CD4-positive, alpha-beta memory T cell (primary cell): Measurements from ENCODE around the gene ARVCF. TPM values are rescaled to one million over a fixed set of nuclear protein-coding genes. Genes with fewer than 3 reads are reported as not detected.
A peak's percentile ranks its signal among the peaks of the same experiment; 100 is the strongest.

Source experiments
- CTCF ChIA-PET: fragments of 350-600 bp; sonication (Branson Sonifier 250); formaldehyde crosslinking; loops from one replicate; lab custom pipeline; 2021; ENCODE audit warnings: inconsistent platforms; ENCODE audit not compliant: partially characterized antibody; lab: Charles Lee
- POLR2A ChIA-PET: fragments of 350-600 bp; sonication (Branson Sonifier 250); formaldehyde crosslinking; loops from one replicate; lab custom pipeline; 2021; ENCODE audit not compliant: partially characterized antibody; lab: Charles Lee
- DNase-seq, 5 donors: peaks; one replicate each; pipeline versions ENCODE4 v3.0.0 to v3.0.0-alpha.2; 2020 to 2022; ENCODE audit warnings: mixed read lengths in 1 of 5
- H3K27ac ChIP-seq: one replicate; pipeline ENCODE4 v1.7.0; 2013; ENCODE audit warnings: low read depth, low read length
- H3K27me3 ChIP-seq: 2 replicates; pipeline ENCODE4 v1.7.0; 2013; ENCODE audit warnings: mild to moderate bottlenecking, low read length, moderate library complexity; ENCODE audit not compliant: insufficient read depth
- H3K36me3 ChIP-seq: 2 replicates; pipeline ENCODE4 v1.7.0; 2013; ENCODE audit warnings: mild to moderate bottlenecking, low read length, moderate library complexity; ENCODE audit not compliant: insufficient read depth
- H3K4me1 ChIP-seq: 2 replicates; pipeline ENCODE4 v1.7.0; 2013; ENCODE audit warnings: mild to moderate bottlenecking, low read length, moderate library complexity; ENCODE audit not compliant: insufficient read depth
- H3K4me3 ChIP-seq, 2 donors: one replicate each; pipeline ENCODE4 v1.7.0; 2013; ENCODE audit warnings: low read length in 2 of 2, mild to moderate bottlenecking in 1 of 2
- H3K9me3 ChIP-seq, 2 donors: one replicate each; pipeline ENCODE4 v1.7.0; 2013; ENCODE audit warnings: low read length in 2 of 2, control low read depth in 1 of 2; ENCODE audit not compliant: control insufficient read depth in 1 of 2
- H3K27ac Mint-ChIP-seq, 7 donors: one replicate each; pipeline ENCODE4 v1.8.0; 2020 to 2021; ENCODE audit warnings: mixed read lengths in 7 of 7, mild to moderate bottlenecking in 6 of 7, inconsistent platforms in 3 of 7, moderate library complexity in 3 of 7
- H3K27me3 Mint-ChIP-seq, 2 donors: one replicate each; pipeline ENCODE4 v1.8.0; 2020 to 2021; ENCODE audit warnings: mixed read lengths in 2 of 2
- H3K36me3 Mint-ChIP-seq, 2 donors: one replicate each; pipeline ENCODE4 v1.8.0; 2020 to 2021; ENCODE audit warnings: mixed read lengths in 2 of 2, inconsistent platforms in 1 of 2, mild to moderate bottlenecking in 1 of 2
- H3K4me1 Mint-ChIP-seq, 4 donors: one replicate each; pipeline ENCODE4 v1.8.0; 2020 to 2021; ENCODE audit warnings: mixed read lengths in 4 of 4, mild to moderate bottlenecking in 1 of 4
- H3K4me3 Mint-ChIP-seq, 8 donors: one replicate each; pipeline ENCODE4 v1.8.0; 2020 to 2021; ENCODE audit warnings: mixed read lengths in 8 of 8, mild to moderate bottlenecking in 7 of 8, moderate library complexity in 6 of 8, inconsistent platforms in 3 of 8
- H3K9me3 Mint-ChIP-seq, 8 donors: one replicate each; pipeline ENCODE4 v1.8.0; 2020 to 2021; ENCODE audit warnings: mixed read lengths in 8 of 8, mild to moderate bottlenecking in 5 of 8, inconsistent platforms in 3 of 8, moderate library complexity in 1 of 8
- intact Hi-C: fragments of 100-400 bp; cut with micrococcal nuclease; formaldehyde crosslinking; loops from one replicate; pipeline ENCODE4 v1.15.1; 2023
- polyA plus RNA-seq, 2 donors: library from polyadenylated mRNA; unstranded; fragments of 300-500 nt; fragmentation: Illumina TruSeq; gene quantifications; one replicate each; pipeline ENCODE4 v1.2.3, GENCODE V29; 2021
- total RNA-seq, 2 experiments: library from RNA; stranded (reverse); gene quantifications; one replicate each; pipeline ENCODE4 v1.2.3, GENCODE V29; 2021

ARVCF gene
- total and polyA plus RNA-seq, 4 experiments from 2014 or later: 0.28 to 4.2 (median 3.5) TPM; not detected in 1

- ChIA-PET POLR2A (interaction anchor here (1.0 kb wide), 1 partner anchor 9 kb away, joined by 5 read pairs; the partner anchor contains the start of gene TANGO2), CTCF (interaction anchor here (1.5 kb wide), 1 partner anchor 41 kb away, joined by 5 read pairs; no protein-coding TSS in a partner anchor)
- H3K27ac Mint-ChIP-seq: no peak overlapping the region
- no peaks in the 10 kb centered on the region for H3K9me3 Mint-ChIP-seq
- intact Hi-C loops: no loop called here
- no peak overlapping the region for H3K4me3 Mint-ChIP-seq
- H3K27me3 ChIP-seq: no peaks in the 10 kb centered on the region
- peaks cover 0 to 2% of the 10 kb centered on the region in 2 donors for H3K36me3 Mint-ChIP-seq
- no peak overlapping the region for H3K27ac ChIP-seq
- H3K27me3 Mint-ChIP-seq: peaks cover 0 to 2% of the 10 kb centered on the region in 2 donors
- H3K36me3 ChIP-seq: no peaks in the 10 kb centered on the region
- peaks cover 4 to 17% (median 10%) of the 10 kb centered on the region in 4 donors for H3K4me1 Mint-ChIP-seq
- H3K4me3 ChIP-seq: no peak overlapping the region
- H3K4me1 ChIP-seq: peaks cover 38% of the 10 kb centered on the region
- no peak for DNase-seq
- no peaks in the 10 kb centered on the region for H3K9me3 ChIP-seq
Observed at GRCh38 chr22:20012741-20013331, 3.8 kb downstream of the ARVCF start.

GRCh38 chr22:20011993-20012740 lies 4.5 kb downstream of the ARVCF start:
- H3K36me3 ChIP-seq: no peaks in the 10 kb centered on the region
- H3K4me1 ChIP-seq: peaks cover 31% of the 10 kb centered on the region
- peak overlapping the region in 1 of 8 donors; percentile 69 for H3K4me3 Mint-ChIP-seq
- peaks cover 0 to 2% of the 10 kb centered on the region in 2 donors for H3K27me3 Mint-ChIP-seq
- H3K27ac ChIP-seq: no peak overlapping the region
- H3K9me3 Mint-ChIP-seq: no peaks in the 10 kb centered on the region
- H3K36me3 Mint-ChIP-seq: peaks cover 0 to 2% of the 10 kb centered on the region in 2 donors
- H3K4me3 ChIP-seq: no peak overlapping the region
- ChIA-PET CTCF (interaction anchor here (0.8 to 1.5 kb wide), 2 partner anchors 41 to 46 kb away, joined by 3 to 5 read pairs; no protein-coding TSS in a partner anchor), POLR2A (interaction anchor here (1.0 kb wide), 1 partner anchor 9 kb away, joined by 5 read pairs; the partner anchor contains the start of gene TANGO2)
- peaks cover 2 to 10% (median 5%) of the 10 kb centered on the region in 4 donors for H3K4me1 Mint-ChIP-seq
- DNase-seq: no peak
- intact Hi-C loops: no loop called here
- H3K9me3 ChIP-seq: no peaks in the 10 kb centered on the region
- no peaks in the 10 kb centered on the region for H3K27me3 ChIP-seq
- peak overlapping the region in 1 of 7 donors; percentile 7 for H3K27ac Mint-ChIP-seq

GRCh38 chr22:20011123-20011992 lies 5.3 kb downstream of the ARVCF start:
- ChIA-PET CTCF (interaction anchor here (0.8 kb wide), 1 partner anchor 45 kb away, joined by 3 read pairs; no protein-coding TSS in a partner anchor), POLR2A (interaction anchor here (0.6 to 1.1 kb wide), 2 partner anchors 10 to 69 kb away, joined by 3 to 7 read pairs; partner anchors contain the start of genes DGCR8 and TANGO2)
- no peak for DNase-seq
- no peaks in the 10 kb centered on the region for H3K9me3 ChIP-seq
- H3K27me3 ChIP-seq: no peaks in the 10 kb centered on the region
- no peak overlapping the region for H3K4me3 ChIP-seq
- Mint-ChIP-seq H3K4me3 (no peak overlapping the region), H3K9me3 (no peaks in the 10 kb centered on the region), H3K4me1 (peaks cover 0 to 6% (median 4%) of the 10 kb centered on the region in 4 donors), H3K36me3 (no peaks in the 10 kb centered on the region), H3K27ac (peak overlapping the region in 1 of 7 donors; percentile 53), H3K27me3 (peaks cover 0 to 2% of the 10 kb centered on the region in 2 donors)
- intact Hi-C loops: no loop called here
- no peaks in the 10 kb centered on the region for H3K36me3 ChIP-seq
- no peak overlapping the region for H3K27ac ChIP-seq
- H3K4me1 ChIP-seq: peaks cover 28% of the 10 kb centered on the region

GRCh38 chr22:20010307-20011122 lies 6.1 kb downstream of the ARVCF start:
- no peak overlapping the region for H3K4me3 Mint-ChIP-seq
- ChIA-PET CTCF (no interaction called here), POLR2A (interaction anchor here (1.1 kb wide), 1 partner anchor 11 kb away, joined by 7 read pairs; the partner anchor contains the start of gene TANGO2)
- H3K4me1 Mint-ChIP-seq: peaks cover 0 to 5% (median 3%) of the 10 kb centered on the region in 4 donors
- Histone ChIP-seq H3K36me3 (no peaks in the 10 kb centered on the region), H3K4me1 (peaks cover 28% of the 10 kb centered on the region), H3K9me3 (no peaks in the 10 kb centered on the region), H3K4me3 (no peak overlapping the region), H3K27ac (no peak overlapping the region), H3K27me3 (no peaks in the 10 kb centered on the region)
- H3K36me3 Mint-ChIP-seq: no peaks in the 10 kb centered on the region
- no peak overlapping the region for H3K27ac Mint-ChIP-seq
- no peaks in the 10 kb centered on the region for H3K9me3 Mint-ChIP-seq
- no peak for DNase-seq
- intact Hi-C loops: no loop called here
- H3K27me3 Mint-ChIP-seq: peaks cover 0 to 2% of the 10 kb centered on the region in 2 donors

GRCh38 chr22:20009582-20010306 lies 6.9 kb downstream of the ARVCF start:
- CTCF ChIA-PET: no interaction called here
- no peak for DNase-seq
- Histone ChIP-seq H3K36me3 (no peaks in the 10 kb centered on the region), H3K27ac (no peak overlapping the region), H3K9me3 (no peaks in the 10 kb centered on the region), H3K4me3 (no peak overlapping the region), H3K4me1 (peaks cover 24% of the 10 kb centered on the region), H3K27me3 (no peaks in the 10 kb centered on the region)
- H3K4me3 Mint-ChIP-seq: no peak overlapping the region
- H3K36me3 Mint-ChIP-seq: no peaks in the 10 kb centered on the region
- intact Hi-C loops: no loop called here
- H3K4me1 Mint-ChIP-seq: no peaks in the 10 kb centered on the region
- H3K9me3 Mint-ChIP-seq: no peaks in the 10 kb centered on the region
- no peak overlapping the region for H3K27ac Mint-ChIP-seq
- POLR2A ChIA-PET: no interaction called here
- H3K27me3 Mint-ChIP-seq: peaks cover 0 to 2% of the 10 kb centered on the region in 2 donors

GRCh38 chr22:20009018-20009491 lies 7.6 kb downstream of the ARVCF start:
- Mint-ChIP-seq H3K9me3 (peaks cover 0 to 5% (median 1%) of the 10 kb centered on the region in 8 donors), H3K4me1 (no peaks in the 10 kb centered on the region), H3K36me3 (peaks cover 0 to under 1% of the 10 kb centered on the region in 2 donors), H3K4me3 (no peak overlapping the region), H3K27me3 (peaks cover 0 to 2% of the 10 kb centered on the region in 2 donors), H3K27ac (no peak overlapping the region)
- Histone ChIP-seq H3K4me1 (peaks cover 24% of the 10 kb centered on the region), H3K27me3 (no peaks in the 10 kb centered on the region), H3K9me3 (no peaks in the 10 kb centered on the region), H3K36me3 (no peaks in the 10 kb centered on the region), H3K4me3 (no peak overlapping the region), H3K27ac (no peak overlapping the region)
- no peak for DNase-seq
- ChIA-PET CTCF (no interaction called here), POLR2A (no interaction called here)
- intact Hi-C loops: no loop called here
